H1 (cell line): ENCODE results near the gene ECPAS. TPM values are rescaled to one million over a fixed set of nuclear protein-coding genes. Genes with fewer than 3 reads are reported as not detected.

Experiments
- CTCF ChIA-PET: fragments of 300-600 bp; sonication (Branson Sonifier 250); formaldehyde crosslinking; loops from one replicate; lab custom pipeline; 2021; ENCODE audit not compliant: partially characterized antibody; lab: Charles Lee
- POLR2A ChIA-PET: fragments of 300-600 bp; sonication (Branson Sonifier 250); formaldehyde crosslinking; loops from one replicate; lab custom pipeline; 2021; ENCODE audit warnings: inconsistent platforms; ENCODE audit not compliant: partially characterized antibody; lab: Charles Lee
- DNase-seq, 2 experiments: peaks; one replicate each; pipeline versions ENCODE4 v3.0.0 to v3.0.0-alpha.2; 2010 to 2022; ENCODE audit warnings: low spot score in 2 of 2, low read depth in 1 of 2, mixed read lengths in 1 of 2
- FAIRE-seq: peaks from 2 replicates; lab custom pipeline; 2011; peaks lifted over from hg19 to GRCh38; lab: Jason Lieb, UNC
- H2AFZ ChIP-seq: 2 replicates; pipeline ENCODE4 v1.8.1; 2012; ENCODE audit warnings: low read length, inconsistent platforms
- H2AK5ac ChIP-seq: 2 replicates; pipeline ENCODE4 v1.6.1; 2013; ENCODE audit warnings: low read depth, low read length
- H2BK120ac ChIP-seq: replicated peaks from 2 replicates; pipeline ENCODE3; 2013; ENCODE audit warnings: low read depth, low read length, inconsistent platforms
- H2BK12ac ChIP-seq: 2 replicates; pipeline ENCODE4 v1.6.1; 2013; ENCODE audit warnings: low read depth, low read length
- H2BK15ac ChIP-seq: 2 replicates; pipeline ENCODE4 v1.6.1; 2013; ENCODE audit warnings: low read length
- H2BK20ac ChIP-seq: 2 replicates; pipeline ENCODE4 v1.6.1; 2013; ENCODE audit warnings: low read length
- H2BK5ac ChIP-seq: 2 replicates; pipeline ENCODE4 v1.6.1; 2013; ENCODE audit warnings: low read depth, low read length
- H3K14ac ChIP-seq: 2 replicates; pipeline ENCODE4 v1.6.1; 2013; ENCODE audit warnings: inconsistent platforms; ENCODE audit not compliant: insufficient read length
- H3K18ac ChIP-seq: 2 replicates; pipeline ENCODE4 v1.6.1; 2013; ENCODE audit warnings: low read length; ENCODE audit errors: extremely low read depth
- H3K23ac ChIP-seq: 2 replicates; pipeline ENCODE4 v1.6.1; 2013; ENCODE audit warnings: inconsistent platforms; ENCODE audit not compliant: insufficient read length
- H3K23me2 ChIP-seq: 2 replicates; pipeline ENCODE4 v1.6.1; 2013; ENCODE audit warnings: low read depth, low read length
- H3K27ac ChIP-seq: 2 replicates; pipeline ENCODE4 v1.6.1; 2011; ENCODE audit warnings: low read depth, low read length, inconsistent platforms
- H3K27me3 ChIP-seq, 4 experiments: replicated peaks in 1 of 4; 1 replicate in 1 of 4; 2 replicates in 3 of 4; pipeline versions ENCODE4 v1.6.1 to v1.8.1; 2011 to 2013; ENCODE audit warnings: low read length in 3 of 4, mild to moderate bottlenecking in 3 of 4, inconsistent platforms in 2 of 4, mixed read lengths in 2 of 4, moderate library complexity in 1 of 4; ENCODE audit not compliant: control insufficient read depth in 3 of 4, insufficient read depth in 3 of 4; ENCODE audit errors: extremely low read depth in 1 of 4
- H3K36me3 ChIP-seq, 4 experiments: 2 replicates each; pipeline versions ENCODE4 v1.6.1 to v1.8.1; 2011 to 2013; ENCODE audit warnings: mild to moderate bottlenecking in 4 of 4, low read length in 3 of 4, moderate library complexity in 2 of 4, control low read depth in 1 of 4, inconsistent platforms in 1 of 4; ENCODE audit not compliant: insufficient read depth in 4 of 4, control insufficient read depth in 2 of 4
- H3K4ac ChIP-seq: replicated peaks from 2 replicates; pipeline ENCODE3; 2013; ENCODE audit warnings: low read length, low read depth, mixed read lengths, inconsistent platforms; ENCODE audit not compliant: insufficient read length
- H3K4me1 ChIP-seq, 4 experiments: replicated peaks in 1 of 4; 1 replicate in 1 of 4; 2 replicates in 3 of 4; pipeline versions ENCODE4 v1.6.1 to v1.8.1; 2011 to 2013; ENCODE audit warnings: low read length in 3 of 4, inconsistent platforms in 2 of 4, mixed read lengths in 1 of 4; ENCODE audit not compliant: insufficient read depth in 4 of 4, control insufficient read depth in 3 of 4
- H3K4me2 ChIP-seq, 2 experiments: 2 replicates each; pipeline versions ENCODE4 v1.6.1 to v1.8.1; 2011 to 2013; ENCODE audit warnings: low read depth in 2 of 2, low read length in 2 of 2, control low read depth in 1 of 2, inconsistent platforms in 1 of 2, mild to moderate bottlenecking in 1 of 2; ENCODE audit not compliant: insufficient read depth in 1 of 2
- H3K4me3 ChIP-seq, 4 experiments: fragments of 200-600, 300-600 bp in 1 of 4; sonication (generic), shearing (Covaris generic), sonication (Bioruptor Twin) in 1 of 4; 2 replicates each; pipeline versions ENCODE4 v1.5.1 to v1.8.1; 2011 to 2016; ENCODE audit warnings: low read length in 4 of 4, low read depth in 3 of 4, control low read depth in 2 of 4, inconsistent platforms in 2 of 4, mild to moderate bottlenecking in 2 of 4, mixed read lengths in 1 of 4, moderate library complexity in 1 of 4; ENCODE audit not compliant: insufficient read depth in 2 of 4; ENCODE audit errors: extremely low read depth in 1 of 4
- H3K56ac ChIP-seq: replicated peaks from 2 replicates; pipeline ENCODE3; 2013; ENCODE audit warnings: low read depth, mild to moderate bottlenecking, mixed read lengths, low read length, inconsistent platforms; ENCODE audit not compliant: insufficient read length
- H3K79me1 ChIP-seq: 2 replicates; pipeline ENCODE4 v1.6.1; 2013; ENCODE audit warnings: low read depth, low read length, control low read depth
- H3K79me2 ChIP-seq, 2 experiments: 2 replicates each; pipeline versions ENCODE4 v1.6.1 to v1.8.1; 2012 to 2013; ENCODE audit warnings: low read length in 2 of 2, mild to moderate bottlenecking in 2 of 2, inconsistent platforms in 1 of 2; ENCODE audit not compliant: insufficient read depth in 2 of 2, control insufficient read depth in 1 of 2
- H3K9ac ChIP-seq, 4 experiments: replicated peaks in 1 of 4; 1 replicate in 1 of 4; 2 replicates in 3 of 4; pipeline versions ENCODE4 v1.6.1 to v1.8.1; 2011 to 2013; ENCODE audit warnings: low read depth in 3 of 4, low read length in 3 of 4, control low read depth in 2 of 4, mild to moderate bottlenecking in 2 of 4, moderate library complexity in 2 of 4, inconsistent platforms in 1 of 4; ENCODE audit errors: extremely low read depth in 1 of 4
- H3K9me3 ChIP-seq, 2 experiments: 2 replicates each; pipeline versions ENCODE4 v1.6.1 to v1.8.1; 2012 to 2013; ENCODE audit warnings: mild to moderate bottlenecking in 2 of 2, moderate library complexity in 2 of 2, control low read depth in 1 of 2, inconsistent platforms in 1 of 2, low read depth in 1 of 2, low read length in 1 of 2, mixed read lengths in 1 of 2; ENCODE audit not compliant: insufficient read depth in 2 of 2
- H4K20me1 ChIP-seq, 2 experiments: replicated peaks in 1 of 2; 2 replicates each; pipeline versions ENCODE3 to v1.8.1; 2011 to 2013; ENCODE audit warnings: inconsistent platforms in 2 of 2, low read length in 2 of 2, mild to moderate bottlenecking in 1 of 2; ENCODE audit not compliant: insufficient read depth in 2 of 2, control insufficient read depth in 1 of 2
- H4K5ac ChIP-seq: 2 replicates; pipeline ENCODE4 v1.6.1; 2013; ENCODE audit warnings: low read length, low read depth, mixed read lengths, inconsistent platforms; ENCODE audit not compliant: insufficient read length
- H4K8ac ChIP-seq: 2 replicates; pipeline ENCODE4 v1.8.0; 2013; ENCODE audit warnings: mild to moderate bottlenecking, moderate library complexity, low read length, inconsistent platforms; ENCODE audit not compliant: insufficient read depth; ENCODE audit errors: extremely low read depth
- H4K91ac ChIP-seq: replicated peaks from 2 replicates; pipeline ENCODE3; 2013; ENCODE audit warnings: low read length, mixed read lengths, inconsistent platforms; ENCODE audit not compliant: insufficient read length
- ASH2L ChIP-seq: fragments of 200-600, 300-600 bp; sonication (generic); IDR thresholded peaks from one replicate; pipeline ENCODE4 v1.7.1; 2017; ENCODE audit warnings: low read length
- BCL11A ChIP-seq, 2 experiments: IDR thresholded peaks; one replicate each; pipeline ENCODE4 v1.6.1; 2011; ENCODE audit warnings: low read depth in 2 of 2, low read length in 2 of 2, mild to moderate bottlenecking in 2 of 2
- KDM4A ChIP-seq: IDR thresholded peaks from one replicate; pipeline ENCODE4 v1.7.1; 2012; ENCODE audit warnings: low read depth, mild to moderate bottlenecking, moderate library complexity, low read length, inconsistent platforms; ENCODE audit not compliant: severe bottlenecking
- POLR2AphosphoS5 ChIP-seq: IDR thresholded peaks from 2 replicates; pipeline ENCODE4 v1.6.1; 2011; ENCODE audit warnings: low read depth, low read length
- POU5F1 ChIP-seq: IDR thresholded peaks from 2 replicates; pipeline ENCODE4 v1.6.1; 2011; ENCODE audit warnings: low read depth, mild to moderate bottlenecking, low read length, moderate library complexity
- SAP30 ChIP-seq: fragments of 300-600 bp; sonication (generic); IDR thresholded peaks from 2 replicates; pipeline ENCODE4 v1.7.1; 2012; ENCODE audit warnings: low read length, moderate library complexity, mild to moderate bottlenecking, inconsistent platforms; ENCODE audit not compliant: insufficient read depth, insufficient replicate concordance
- ZNF274 ChIP-seq: IDR thresholded peaks from 2 replicates; pipeline ENCODE4 v1.7.0; 2012; ENCODE audit warnings: low read length, borderline replicate concordance; ENCODE audit errors: extremely low read depth
- WGBS, 2 experiments: shearing (Covaris generic) in 1 of 2; methylation state at CpG; one replicate each; pipeline versions ENCODE4 v1.1.6 to v1.1.7; 2013 to 2015; ENCODE audit warnings: low lambda C conversion rate in 2 of 2, mixed read lengths in 2 of 2, inconsistent platforms in 1 of 2, low coverage in 1 of 2, missing lambda C conversion rate in 1 of 2; ENCODE audit not compliant: insufficient replicate concordance in 2 of 2, insufficient coverage in 1 of 2, insufficient read length in 1 of 2; ENCODE audit errors: extremely low coverage in 1 of 2, missing lambda C conversion rate in 1 of 2; 5-methylcytosine and 5-hydroxymethylcytosine counted together
- polyA plus RNA-seq, 7 experiments: library from polyadenylated mRNA; depleted of rRNA in 3 of 7; stranded (reverse) in 5 of 7; unstranded in 2 of 7; fragments of >200 nt in 5 of 7; fragments of 200-250 nt in 2 of 7; gene quantifications; 1 replicate in 5 of 7; 2 replicates in 1 of 7; 4 replicates in 1 of 7; pipeline versions ENCODE4 v1.2.1 to v1.2.3, GENCODE V29; 2011 to 2013; ENCODE audit warnings: missing spikeins in 2 of 7, mixed read lengths in 2 of 7
- total RNA-seq: library from RNA; stranded (reverse); fragmentation: NEBNext Ultra II Directional; extraction: Animal tissue kit (Norgen Biotek cat#: 25700); gene quantifications from 2 replicates; pipeline ENCODE4 v1.2.1, GENCODE V29; 2021

Gene ECPAS
- total and polyA plus RNA-seq, 2 of the 8 experiments (the other 6 are each of a cell fraction or from before 2014, with no cell fraction given): 20.9 to 131 TPM

GRCh38 chr9:111433082-111433481 is 51.1 kb downstream of the ECPAS start:
- no peak overlapping the region for H3K4ac ChIP-seq

More at GRCh38 chr9:111433082-111433481, 51.1 kb downstream of the ECPAS start:
- H2BK5ac ChIP-seq: no peak overlapping the region
- H3K56ac ChIP-seq: no peak overlapping the region
- H4K91ac ChIP-seq: no peak overlapping the region
- H2BK15ac ChIP-seq: no peak overlapping the region
- no peak overlapping the region for H4K8ac ChIP-seq
- H2BK20ac ChIP-seq: no peak overlapping the region
- H3K14ac ChIP-seq: no peak overlapping the region
- H3K4me1 ChIP-seq: no peaks in the 10 kb centered on the region
- H3K36me3 ChIP-seq: peaks cover 2 to 56% (median 30%) of the 10 kb centered on the region in 4 experiments; a peak in 7 of 8 replicates
- no peak overlapping the region for H4K5ac ChIP-seq
- ChIA-PET POLR2A (no interaction called here), CTCF (interaction anchor here (0.8 kb wide), 1 partner anchor 34 kb away, joined by 3 read pairs; no protein-coding TSS in a partner anchor)
- no peak overlapping the region for H3K23ac ChIP-seq
- TF ChIP-seq BCL11A (IDR thresholded peaks at IDR 0.05; ENCODE audit: low read depth in 2 of 2, low read length in 2 of 2) (no peak), ZNF274 (no peak), POU5F1 (no peak), POLR2AphosphoS5 (no peak), KDM4A (no peak), ASH2L (no peak), SAP30 (no peak)
- H2BK120ac ChIP-seq: no peak overlapping the region
- H3K23me2 ChIP-seq: no peaks in the 10 kb centered on the region
- no peak overlapping the region for H2BK12ac ChIP-seq
- H3K4me2 ChIP-seq: no peak overlapping the region
- no peak overlapping the region for H2AK5ac ChIP-seq
- no peaks in the 10 kb centered on the region for H3K79me2 ChIP-seq
- H3K9me3 ChIP-seq: no peaks in the 10 kb centered on the region
- H3K9ac ChIP-seq: no peak overlapping the region
- no peaks in the 10 kb centered on the region for H3K27me3 ChIP-seq
- H3K27ac ChIP-seq: no peak overlapping the region
- H3K18ac ChIP-seq: no peak overlapping the region
- 100% methylated on average over 3 of the region's 3 CpGs; no CpG with 5 or more reads in 1 of the 2 experiments for WGBS, 2 experiments
- H2AFZ ChIP-seq: no peak overlapping the region
- FAIRE-seq (no peak), DNase-seq (no peak)
- H3K4me3 ChIP-seq: no peak overlapping the region
- no peaks in the 10 kb centered on the region for H4K20me1 ChIP-seq
- H3K79me1 ChIP-seq: no peaks in the 10 kb centered on the region
